Effector memory CD4-positive, alpha-beta T cell (primary cell): ENCODE data around the gene CADM4.
"Not testable (repeated sequence)": the region's sequence is repeated elsewhere in the genome, so short reads cannot be mapped to it uniquely, and the experiment has no call there.

ENCODE experiments used
- DNase-seq, 3 donors: peaks; one replicate each; pipeline ENCODE4 v3.0.0-alpha.2; 2020
- H3K27ac ChIP-seq: 2 replicates; pipeline ENCODE4 v1.7.0; 2013; ENCODE audit warnings: mild to moderate bottlenecking, low read length, moderate library complexity; ENCODE audit not compliant: insufficient read depth, poor library complexity, severe bottlenecking
- H3K27me3 ChIP-seq: replicated peaks from 2 replicates; pipeline ENCODE4 v1.7.0; 2013; ENCODE audit warnings: mild to moderate bottlenecking, low read length; ENCODE audit not compliant: insufficient read depth, control insufficient read depth, poor library complexity, severe bottlenecking
- H3K36me3 ChIP-seq: 2 replicates; pipeline ENCODE4 v1.7.0; 2013; ENCODE audit warnings: mild to moderate bottlenecking, low read length, moderate library complexity; ENCODE audit not compliant: control insufficient read depth, insufficient read depth
- H3K4me1 ChIP-seq: 2 replicates; pipeline ENCODE4 v1.7.0; 2013; ENCODE audit warnings: low read length, mild to moderate bottlenecking; ENCODE audit not compliant: control insufficient read depth, insufficient read depth, poor library complexity, severe bottlenecking
- H3K4me3 ChIP-seq: 2 replicates; pipeline ENCODE4 v1.7.0; 2013; ENCODE audit warnings: low read length, low read depth, mild to moderate bottlenecking; ENCODE audit not compliant: insufficient read depth, poor library complexity, severe bottlenecking
- H3K9me3 ChIP-seq: 2 replicates; pipeline ENCODE4 v1.7.0; 2013; ENCODE audit warnings: mild to moderate bottlenecking, low read length, moderate library complexity; ENCODE audit not compliant: control insufficient read depth

CADM4 gene

DNA sequence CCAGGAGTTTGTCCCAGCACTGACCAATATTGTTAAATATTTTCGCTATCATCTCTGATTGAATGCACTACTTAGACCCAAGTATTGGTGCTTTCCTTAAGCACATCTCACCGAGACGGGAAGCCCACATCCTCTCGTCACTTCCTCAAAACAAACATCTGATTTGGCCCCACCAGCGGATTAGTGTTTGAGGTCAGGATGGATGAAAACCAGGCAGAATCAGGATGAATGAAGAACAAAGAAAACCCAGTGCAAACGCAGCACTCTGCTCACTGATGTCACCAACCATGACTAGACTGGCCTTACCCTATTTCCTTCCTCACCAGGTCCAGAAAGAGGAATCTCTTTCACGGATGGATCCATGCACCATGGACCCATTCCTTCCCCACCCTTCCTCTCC lies 24.4 kb upstream of the CADM4 start:
- Histone ChIP-seq H3K27me3 (no peaks in the 10 kb centered on the region), H3K27ac (peak overlapping the region; percentile 36)

DNA sequence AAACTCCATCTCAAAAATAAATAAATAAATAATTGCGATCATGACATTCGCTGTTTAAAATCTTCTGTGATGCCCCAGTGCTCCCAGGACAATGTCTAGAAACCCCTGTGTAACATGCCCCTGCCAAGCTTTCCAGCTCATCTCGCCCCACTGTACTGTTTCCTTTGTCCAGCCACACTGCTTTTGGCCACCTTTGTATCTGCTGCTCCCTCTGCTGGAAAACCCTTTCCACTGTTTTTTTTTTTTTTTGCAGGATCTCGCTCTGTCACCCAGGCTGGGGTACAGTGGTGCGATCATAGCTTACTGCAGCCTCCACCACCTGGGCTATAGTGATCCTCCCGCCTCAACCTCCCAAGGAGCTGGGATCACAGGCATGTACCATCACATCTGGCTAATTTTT lies 22.8 kb upstream of the CADM4 start:
- peaks cover 4% of the 10 kb centered on the region for H3K36me3 ChIP-seq
- DNase-seq: no peak
- no peaks in the 10 kb centered on the region for H3K27me3 ChIP-seq
- no peak overlapping the region for H3K4me3 ChIP-seq
- H3K4me1 ChIP-seq: peaks cover 17% of the 10 kb centered on the region
- no peak overlapping the region for H3K27ac ChIP-seq
- no peaks in the 10 kb centered on the region for H3K9me3 ChIP-seq

More for the DNA sequence above, 24.4 kb upstream of the CADM4 start:
- H3K4me3 ChIP-seq: no peak overlapping the region
- H3K36me3 ChIP-seq: peaks cover 4% of the 10 kb centered on the region
- peak; percentile 41 to 59 (median 50) for DNase-seq
- H3K4me1 ChIP-seq: peaks cover 26% of the 10 kb centered on the region
- H3K9me3 ChIP-seq: no peaks in the 10 kb centered on the region

DNA sequence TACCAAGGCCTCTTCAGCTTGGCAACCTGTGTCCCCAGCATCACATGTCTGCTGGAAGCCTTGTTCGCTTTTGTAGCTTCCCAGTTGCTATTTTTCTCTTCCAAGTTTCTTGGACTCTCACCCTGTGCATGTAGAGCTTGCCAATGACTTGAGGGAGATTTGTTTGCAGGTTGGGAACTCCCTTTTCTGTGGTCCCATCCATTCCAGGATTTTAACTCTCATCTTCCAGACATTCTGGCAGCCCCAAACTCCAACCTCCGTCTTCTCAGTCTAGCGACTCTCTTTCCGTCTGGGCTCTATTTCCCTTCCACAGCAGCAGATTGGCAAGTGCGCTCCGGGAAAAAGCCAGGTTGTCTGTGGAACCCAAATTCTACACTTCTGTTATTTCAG lies 21.3 kb upstream of the CADM4 start:
- Histone ChIP-seq H3K36me3 (no peaks in the 10 kb centered on the region), H3K9me3 (no peaks in the 10 kb centered on the region)
- no peak for DNase-seq

DNA sequence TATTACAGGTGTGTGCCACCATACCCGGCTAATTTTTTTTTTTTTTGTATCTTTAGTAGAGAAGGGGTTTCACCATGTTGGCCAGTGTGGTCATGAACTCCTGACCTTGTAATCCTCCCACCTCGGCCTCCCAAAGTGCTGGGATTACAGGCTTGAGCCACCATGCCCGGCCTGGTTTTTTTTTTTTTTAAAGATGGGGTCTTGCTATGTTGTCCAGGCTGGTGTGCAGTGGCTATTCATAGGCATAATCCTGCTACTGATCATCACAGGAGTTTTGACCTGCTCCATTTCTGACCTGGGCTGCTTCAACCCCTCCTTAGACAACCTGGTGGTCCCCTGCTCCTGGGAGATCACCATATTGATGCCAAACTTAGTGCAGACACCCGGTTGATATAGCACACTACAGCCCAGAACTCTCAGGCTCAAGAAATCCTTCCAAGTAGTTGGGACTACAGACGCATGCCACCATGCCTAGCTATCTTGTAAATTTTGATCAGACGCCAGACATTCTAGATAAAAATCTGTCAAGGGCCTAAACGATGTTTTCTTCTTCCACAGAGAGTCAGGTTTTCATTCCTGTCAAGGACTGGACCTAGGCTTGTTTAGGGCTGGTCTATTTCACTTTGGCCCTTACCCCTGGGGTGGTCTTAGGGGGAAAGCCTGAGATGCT lies 20.8 kb upstream of the CADM4 start:
- no peaks in the 10 kb centered on the region for H3K27me3 ChIP-seq
- H3K4me1 ChIP-seq: peaks cover 14% of the 10 kb centered on the region
- H3K27ac ChIP-seq: no peak overlapping the region
- no peak for DNase-seq
- peaks cover 4% of the 10 kb centered on the region for H3K36me3 ChIP-seq
- no peak overlapping the region for H3K4me3 ChIP-seq
- no peaks in the 10 kb centered on the region for H3K9me3 ChIP-seq

More for the DNA sequence above, 21.3 kb upstream of the CADM4 start:
- Histone ChIP-seq H3K4me1 (peaks cover 14% of the 10 kb centered on the region), H3K27me3 (no peaks in the 10 kb centered on the region), H3K4me3 (no peak overlapping the region), H3K27ac (no peak overlapping the region)

DNA sequence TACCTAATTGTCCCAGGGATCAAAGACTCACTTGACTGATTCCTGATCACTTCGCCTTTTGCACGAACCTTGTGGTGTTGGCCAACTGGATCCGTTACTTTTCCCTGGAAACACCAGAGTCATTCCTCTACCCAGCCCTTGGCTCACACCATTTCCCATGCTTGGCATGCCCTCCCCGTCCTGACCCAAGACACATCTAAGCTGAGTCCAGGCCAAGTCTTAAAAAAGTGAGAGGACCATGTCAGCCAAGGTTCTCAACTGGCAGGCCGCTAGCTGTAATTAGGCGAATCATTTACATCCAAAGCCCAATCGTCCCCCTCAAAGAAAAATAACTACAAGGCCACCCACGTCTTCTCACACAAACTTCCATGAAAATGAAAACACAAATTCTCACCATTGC lies 18.8 kb upstream of the CADM4 start:
- H3K27ac ChIP-seq: no peak overlapping the region
- peaks cover 4% of the 10 kb centered on the region for H3K36me3 ChIP-seq
- H3K27me3 ChIP-seq: no peaks in the 10 kb centered on the region
- H3K4me3 ChIP-seq: no peak overlapping the region
- no peaks in the 10 kb centered on the region for H3K4me1 ChIP-seq
- no peaks in the 10 kb centered on the region for H3K9me3 ChIP-seq
- DNase-seq: no peak

DNA sequence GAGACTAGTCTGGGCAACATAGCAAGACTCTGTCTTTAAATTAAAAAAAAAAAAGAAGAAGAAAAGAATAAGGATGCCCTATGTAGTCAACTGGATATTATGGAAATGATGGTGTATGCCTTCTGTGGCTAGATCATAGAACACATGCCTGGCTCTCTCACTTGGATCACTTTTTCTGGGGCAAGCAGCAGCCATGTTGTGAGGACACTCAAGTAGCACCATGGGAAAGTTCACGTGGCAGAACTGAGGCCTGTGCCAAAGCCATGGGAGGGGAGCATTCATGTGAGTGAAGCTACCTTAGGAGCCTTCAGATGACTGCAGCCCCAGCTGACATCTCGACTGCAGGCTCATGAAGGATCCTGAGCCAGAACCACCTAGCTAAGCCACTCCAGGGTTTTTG lies 18.4 kb upstream of the CADM4 start:
- H3K36me3 ChIP-seq: peaks cover 4% of the 10 kb centered on the region

DNA sequence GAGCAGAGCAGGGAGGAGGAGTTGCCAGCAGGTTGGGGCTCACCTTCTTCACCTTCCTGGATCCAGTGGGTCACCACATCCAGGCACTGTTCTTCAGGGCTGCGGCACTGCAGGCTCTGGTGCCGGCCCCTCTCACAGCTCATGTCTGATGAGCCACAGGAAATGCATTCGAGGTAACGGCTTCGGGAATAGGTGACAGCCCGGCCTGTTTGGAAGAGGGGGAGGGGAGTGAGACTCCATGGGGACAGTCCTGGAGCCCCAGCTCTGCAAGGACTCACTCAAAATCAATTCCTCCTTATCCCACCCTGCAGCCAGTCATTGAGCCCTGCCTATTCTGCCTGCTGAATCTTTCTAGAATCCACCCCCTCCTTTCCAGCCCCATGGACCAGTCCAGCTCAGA lies 16.8 kb upstream of the CADM4 start:
- no peak overlapping the region for H3K4me3 ChIP-seq
- no peak for DNase-seq
- no peaks in the 10 kb centered on the region for H3K9me3 ChIP-seq
- peaks cover 4% of the 10 kb centered on the region for H3K36me3 ChIP-seq
- H3K27ac ChIP-seq: no peak overlapping the region
- H3K27me3 ChIP-seq: no peaks in the 10 kb centered on the region
- no peaks in the 10 kb centered on the region for H3K4me1 ChIP-seq

More for the DNA sequence above, 18.4 kb upstream of the CADM4 start:
- H3K4me1 ChIP-seq: no peaks in the 10 kb centered on the region
- no peaks in the 10 kb centered on the region for H3K27me3 ChIP-seq
- no peaks in the 10 kb centered on the region for H3K9me3 ChIP-seq
- no peak overlapping the region for H3K27ac ChIP-seq
- DNase-seq: no peak
- H3K4me3 ChIP-seq: no peak overlapping the region

DNA sequence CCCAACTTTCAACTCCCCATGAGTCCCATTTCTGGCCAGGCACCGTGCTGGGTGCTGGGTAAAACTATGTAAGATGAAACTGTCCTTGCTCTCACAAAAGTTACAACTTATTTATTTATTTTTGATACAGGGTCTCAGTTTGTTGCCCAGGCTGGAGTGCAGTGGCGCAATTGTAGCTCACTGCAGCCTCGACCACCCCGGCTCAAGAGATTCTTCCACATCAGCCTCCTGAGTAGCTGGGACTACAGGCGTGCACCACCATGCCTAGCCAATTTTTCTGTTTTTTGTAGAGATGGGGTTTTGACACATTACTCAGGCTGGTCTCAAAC lies 12.9 kb upstream of the CADM4 start:
- H3K4me1 ChIP-seq: no peaks in the 10 kb centered on the region
- no peaks in the 10 kb centered on the region for H3K9me3 ChIP-seq
- no peak overlapping the region for H3K27ac ChIP-seq
- H3K4me3 ChIP-seq: no peak overlapping the region
- DNase-seq: no peak
- no peaks in the 10 kb centered on the region for H3K27me3 ChIP-seq
- peaks cover 4% of the 10 kb centered on the region for H3K36me3 ChIP-seq

DNA sequence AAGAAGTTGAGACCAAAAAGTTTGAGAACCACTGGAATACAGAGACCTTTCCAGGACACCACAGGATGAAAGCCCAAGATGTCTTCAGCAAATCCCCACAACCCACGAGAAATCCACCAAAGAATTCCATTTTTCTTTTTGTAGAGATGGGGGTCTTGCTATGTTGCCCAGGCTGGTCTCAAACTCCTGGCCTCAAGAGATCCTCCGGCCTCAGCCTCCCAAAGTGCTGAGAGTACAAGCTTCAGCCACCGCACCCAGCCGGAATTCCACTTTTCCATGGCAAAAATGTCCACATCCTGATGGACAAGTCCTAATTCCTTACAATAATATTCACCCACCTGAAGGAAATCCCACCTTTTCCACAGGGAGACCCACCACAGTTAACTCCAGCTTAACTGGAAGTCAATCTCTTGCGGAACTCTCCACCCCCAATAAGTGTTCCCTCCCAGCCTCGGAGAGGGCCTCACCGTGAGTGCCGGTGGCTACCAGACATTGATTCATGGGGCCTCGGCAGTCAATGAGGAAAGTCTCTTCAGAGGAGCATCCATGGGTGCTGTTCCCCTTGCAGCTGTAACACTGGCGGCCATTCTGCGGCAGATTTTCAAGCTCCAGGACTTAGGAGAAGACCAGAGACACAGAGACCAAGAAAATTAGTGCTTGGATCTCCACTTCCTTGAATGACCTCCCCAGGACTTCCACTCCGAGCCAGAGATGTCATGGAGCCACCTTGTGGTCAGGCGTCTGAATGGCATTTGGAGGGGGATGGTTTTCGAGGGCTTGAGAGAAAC lies 12.3 kb upstream of the CADM4 start:
- H3K9me3 ChIP-seq: no peaks in the 10 kb centered on the region
- H3K4me1 ChIP-seq: no peaks in the 10 kb centered on the region
- no peaks in the 10 kb centered on the region for H3K27me3 ChIP-seq
- no peak for DNase-seq
- no peak overlapping the region for H3K27ac ChIP-seq
- peaks cover 4% of the 10 kb centered on the region for H3K36me3 ChIP-seq
- no peak overlapping the region for H3K4me3 ChIP-seq

DNA sequence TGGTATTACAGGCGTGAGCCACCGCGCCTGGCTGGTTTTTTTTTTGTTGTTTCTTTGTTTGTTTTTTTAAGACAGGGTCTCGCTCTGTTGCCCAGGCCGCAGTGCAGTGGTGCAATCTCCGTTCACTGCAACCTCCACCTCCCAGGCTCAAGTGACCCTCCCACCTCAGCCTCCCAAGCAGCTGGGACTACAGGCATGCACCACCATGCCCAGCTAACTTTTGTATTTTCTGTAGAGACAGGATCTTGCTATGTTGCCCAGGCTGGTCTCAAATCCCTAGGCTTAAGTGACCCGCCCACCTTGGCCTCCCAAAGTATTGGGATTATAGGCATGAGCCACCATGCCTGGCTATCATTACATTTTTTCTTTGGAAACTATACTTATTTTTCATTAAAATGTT lies 10.6 kb upstream of the CADM4 start:
- not testable (repeated sequence) for H3K27me3 ChIP-seq, H3K4me3 ChIP-seq, H3K4me1 ChIP-seq, H3K36me3 ChIP-seq, H3K27ac ChIP-seq, H3K9me3 ChIP-seq, DNase-seq
